Measurements from ENCODE around the gene RPL39.
"Not testable (repeated sequence)": the region's sequence is repeated elsewhere in the genome, so short reads cannot be mapped to it uniquely, and the experiment has no call there.

Gene RPL39

DNA sequence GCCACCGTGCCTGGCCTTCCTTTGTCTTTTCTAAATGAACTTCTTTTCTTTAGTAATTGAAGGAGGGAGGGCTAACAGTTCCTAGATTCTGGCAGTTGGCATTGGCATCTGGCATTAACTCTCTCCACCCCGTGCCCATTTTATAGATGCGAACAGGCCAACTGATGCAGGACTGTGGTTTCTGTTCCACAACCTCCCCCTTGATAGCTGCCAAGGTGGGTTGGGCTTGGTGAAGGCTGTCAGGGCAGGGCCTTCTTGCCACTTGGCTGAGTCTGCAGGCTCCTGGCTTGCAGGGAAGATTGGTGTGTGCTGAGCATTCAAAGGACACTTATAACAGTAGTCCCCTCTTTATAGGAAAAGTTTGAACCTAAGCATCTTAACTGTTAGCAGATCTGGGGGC, 28.7 kb downstream of the RPL39 start:
- no peak for DNase-seq

DNA sequence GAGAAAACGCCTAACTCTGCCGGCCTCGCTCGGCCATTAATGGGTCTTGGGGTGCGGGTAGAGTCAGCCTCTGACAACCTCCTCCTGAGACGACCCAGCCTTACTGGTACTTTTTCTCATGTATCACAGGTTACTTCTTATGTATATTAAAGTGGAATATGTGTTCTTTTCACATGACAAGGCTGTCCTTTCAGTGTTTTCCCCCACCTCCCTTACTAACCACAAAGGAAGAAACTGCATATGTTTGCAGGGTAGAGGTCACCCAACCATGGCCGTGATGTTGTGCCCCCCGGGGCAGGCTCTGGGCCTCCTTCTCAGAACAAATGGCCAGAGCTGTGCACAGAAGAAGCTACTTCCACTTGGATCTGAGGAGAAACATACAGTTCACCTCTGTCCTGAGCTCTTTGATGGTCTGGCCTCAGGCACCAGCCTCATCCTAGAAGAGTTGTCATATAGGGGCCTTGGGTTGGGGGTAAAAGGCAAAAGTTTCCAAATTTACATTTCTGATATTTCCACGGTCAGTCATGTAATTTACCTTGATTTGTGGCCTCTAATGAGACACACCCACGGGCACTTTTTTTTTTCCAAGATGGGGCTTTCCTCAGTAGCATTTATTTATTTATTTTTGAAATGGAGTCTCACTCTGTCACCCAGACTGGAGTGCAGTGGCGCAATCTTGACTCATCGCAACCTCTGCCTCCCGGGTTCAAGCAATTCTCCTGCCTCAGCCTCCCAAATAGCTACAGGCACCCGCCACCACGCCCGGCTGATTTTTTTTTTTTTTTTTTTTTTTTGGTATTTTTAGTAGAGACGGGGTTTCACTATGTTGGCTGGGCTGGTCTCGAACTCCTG, 31.2 kb downstream of the RPL39 start:
- no peak for DNase-seq

DNA sequence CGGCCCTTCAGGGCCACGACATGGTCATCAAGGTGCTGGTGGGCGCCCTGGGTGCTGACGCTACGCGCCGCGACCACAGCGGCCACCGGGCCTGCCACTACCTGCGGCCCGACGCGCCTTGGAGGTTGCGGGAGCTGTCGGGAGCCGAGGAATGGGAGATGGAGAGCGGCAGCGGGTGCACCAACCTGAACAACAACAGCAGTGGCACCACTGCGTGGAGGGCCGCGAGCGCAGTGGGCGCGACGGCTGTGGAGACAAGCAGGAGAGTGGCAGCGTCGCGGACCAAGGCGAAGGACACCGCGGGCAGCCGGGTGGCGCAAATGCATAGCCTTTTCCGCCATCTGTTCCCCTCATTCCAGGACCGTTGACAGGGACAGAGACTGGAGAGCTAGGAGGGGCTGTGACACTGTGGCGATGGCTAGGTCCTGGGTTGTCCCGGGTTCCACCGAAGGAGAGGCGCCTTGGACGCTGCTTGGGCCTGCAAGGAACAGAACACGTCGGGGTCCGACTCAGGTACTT, 32.1 kb downstream of the RPL39 start:
- DNase-seq, result no peak

DNA sequence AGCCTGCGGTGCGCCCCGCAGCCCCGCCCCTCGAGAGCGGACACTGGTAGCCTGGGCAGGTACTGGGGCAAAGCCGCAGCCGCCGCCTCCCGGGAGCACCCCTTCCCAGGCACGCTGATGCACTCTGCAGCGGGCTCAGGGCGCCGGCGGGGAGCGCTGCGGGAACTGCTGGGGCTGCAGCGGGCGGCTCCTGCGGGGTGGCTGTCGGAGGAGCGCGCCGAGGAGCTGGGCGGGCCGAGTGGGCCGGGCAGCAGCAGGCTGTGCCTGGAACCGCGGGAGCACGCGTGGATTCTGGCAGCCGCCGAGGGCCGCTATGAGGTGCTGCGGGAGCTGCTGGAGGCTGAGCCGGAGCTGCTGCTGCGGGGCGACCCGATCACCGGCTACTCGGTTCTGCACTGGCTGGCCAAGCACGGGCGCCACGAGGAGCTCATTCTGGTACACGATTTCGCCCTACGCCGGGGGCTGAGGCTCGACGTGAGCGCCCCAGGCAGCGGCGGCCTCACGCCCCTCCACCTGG, 32.6 kb downstream of the RPL39 start:
- no peak for DNase-seq

DNA sequence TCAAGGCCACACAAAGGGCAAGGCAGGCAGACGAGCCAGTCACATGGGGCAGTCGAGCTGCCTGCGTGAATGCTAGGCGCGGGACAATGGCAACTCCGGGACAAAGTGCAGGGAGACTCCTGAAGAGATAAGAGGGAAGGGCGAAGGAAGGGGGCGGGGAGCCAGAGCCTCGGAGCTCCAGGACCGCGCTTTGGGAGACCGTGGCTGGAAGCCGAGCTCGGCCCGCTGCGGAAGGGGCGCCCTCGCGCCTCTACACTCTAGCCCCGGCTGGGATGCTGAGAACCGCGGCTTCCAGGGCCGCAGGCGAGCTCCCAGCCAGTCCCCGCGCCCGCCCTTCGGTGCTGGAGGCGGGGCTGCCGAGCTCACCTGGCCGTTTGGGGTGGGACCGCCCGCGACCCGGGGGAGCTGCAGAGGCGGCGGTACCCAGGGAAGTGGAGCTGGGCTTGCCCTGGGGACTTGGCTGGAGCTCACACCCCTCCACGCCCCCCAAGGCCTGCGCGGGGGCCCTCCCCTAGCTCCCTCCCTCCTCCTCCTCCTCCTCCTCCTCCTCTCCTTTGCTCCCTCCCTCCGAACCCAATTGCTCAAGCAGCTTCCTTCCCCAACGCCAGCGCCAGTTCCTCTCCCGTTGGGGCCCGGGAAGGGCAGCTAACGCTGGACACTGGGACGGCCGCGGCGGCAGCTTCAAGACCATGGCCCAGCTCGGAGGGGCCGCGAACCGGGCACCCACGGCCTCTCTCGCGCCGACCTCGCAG, 33.3 kb downstream of the RPL39 start, which contains the start of gene SOWAHD:
Gene SOWAHD, plus strand, starts transcription at position 610 of the 752 bp plus-strand sequence. Its CDS starts 80 bp downstream, at position 690.
- no peak for DNase-seq

DNA sequence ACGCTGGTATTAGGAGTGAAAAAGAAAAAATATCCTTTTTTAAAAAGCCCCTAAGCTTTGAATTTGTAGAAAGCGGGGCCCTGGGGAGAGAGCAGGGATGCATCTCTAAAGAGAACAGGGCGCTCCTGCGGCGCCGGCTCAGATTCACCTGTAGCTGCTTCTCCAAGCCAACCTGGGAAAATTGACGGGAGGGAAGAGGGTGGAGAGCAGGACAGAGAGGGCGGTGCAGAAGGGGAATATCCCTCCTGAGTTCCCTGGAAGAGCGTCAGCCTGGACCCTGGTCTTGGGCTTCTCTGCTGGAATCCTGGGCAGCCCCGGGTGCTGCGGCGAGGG, 33.8 kb downstream of the RPL39 start:
- no peak for DNase-seq

DNA sequence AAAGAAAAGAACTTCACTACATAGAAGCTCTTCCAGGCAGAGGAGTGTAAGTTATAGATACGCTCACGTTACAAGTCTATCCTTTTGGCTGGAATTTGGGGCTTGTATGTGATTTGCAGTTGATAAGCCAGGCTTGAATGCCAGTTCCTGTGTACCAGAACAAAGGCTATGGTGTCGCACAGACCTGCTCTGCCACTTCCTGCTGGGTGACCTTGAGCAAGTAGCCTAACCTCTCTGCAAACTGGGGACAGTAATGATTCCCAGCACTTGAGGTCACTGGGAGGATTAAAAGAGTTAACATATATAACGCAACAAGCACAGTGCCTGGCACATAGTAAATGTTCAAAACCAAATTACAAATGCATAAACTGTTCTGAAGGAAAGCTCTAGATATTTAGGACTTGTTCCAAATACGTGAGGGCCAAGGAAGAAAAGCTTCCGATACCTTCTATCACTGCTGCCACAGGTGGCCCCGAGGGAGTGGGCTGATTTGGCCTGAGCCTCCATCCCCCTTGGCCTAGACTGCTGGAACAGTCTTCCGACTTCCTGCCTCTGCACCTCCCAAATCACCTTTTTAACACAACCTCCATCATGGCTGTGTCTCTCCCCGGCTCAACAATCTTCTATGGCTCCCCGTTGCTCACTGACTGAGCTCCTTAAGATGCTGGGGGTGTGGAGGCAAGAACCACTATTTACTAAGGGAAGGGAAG, 34.3 kb downstream of the RPL39 start:
- DNase-seq, result no peak

DNA sequence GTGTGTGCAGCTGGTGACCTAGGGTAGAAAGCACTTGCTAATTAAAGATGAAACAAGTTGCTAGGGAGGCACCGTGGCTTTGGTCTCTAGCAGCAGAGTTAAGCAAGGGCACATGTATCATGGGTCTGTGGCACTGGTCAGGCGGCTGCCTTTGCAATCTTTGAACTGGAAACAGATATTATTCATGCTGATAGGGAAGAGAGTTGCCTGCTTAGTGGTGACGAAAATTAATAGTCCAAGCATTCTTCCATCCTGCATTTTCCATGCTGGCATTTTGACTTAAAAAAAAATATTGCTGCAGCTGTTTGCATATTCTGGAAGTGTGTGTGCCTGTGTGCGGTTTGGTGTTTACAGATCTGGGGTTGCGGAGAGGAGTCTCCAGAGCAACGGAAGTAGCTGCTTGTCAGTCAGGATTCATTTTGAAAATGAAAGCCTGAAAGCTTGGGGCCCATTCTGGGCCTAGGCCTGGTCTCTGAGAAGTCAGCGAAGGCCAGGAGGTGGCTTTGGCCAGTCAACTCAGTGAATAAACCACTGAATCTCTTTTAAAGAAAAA, 35.4 kb downstream of the RPL39 start:
- DNase-seq, result peak; percentile 13

DNA sequence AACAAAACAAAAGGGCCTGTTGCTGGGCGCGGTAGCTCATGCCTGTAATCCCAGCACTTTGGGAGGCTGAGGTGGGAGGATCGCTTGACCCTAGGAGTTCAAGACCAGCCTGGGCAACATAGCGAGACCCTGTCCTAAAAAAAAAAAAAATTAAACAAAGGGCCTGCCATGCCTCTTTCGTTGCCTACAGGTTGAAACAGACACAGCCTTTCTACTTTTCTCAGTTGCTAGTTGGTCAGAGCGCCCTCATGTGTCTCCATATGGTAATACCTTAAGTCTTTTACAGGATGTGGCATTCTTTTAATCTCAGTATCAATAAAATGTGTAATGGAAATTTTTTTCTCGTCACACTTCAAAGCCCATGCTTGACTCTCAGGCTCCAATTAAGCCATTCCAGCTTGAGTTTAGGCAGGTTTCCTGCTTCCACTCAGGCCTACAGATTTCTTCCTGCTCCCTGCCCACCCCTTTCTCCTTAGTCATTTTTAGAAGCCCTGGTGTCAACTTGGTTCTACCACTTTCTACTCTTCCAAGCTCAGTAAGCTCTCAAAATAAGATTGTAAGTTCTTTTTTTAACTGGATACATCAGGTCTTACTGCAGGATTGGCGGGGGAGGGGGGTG, 37.7 kb downstream of the RPL39 start:
- DNase-seq, result no peak

DNA sequence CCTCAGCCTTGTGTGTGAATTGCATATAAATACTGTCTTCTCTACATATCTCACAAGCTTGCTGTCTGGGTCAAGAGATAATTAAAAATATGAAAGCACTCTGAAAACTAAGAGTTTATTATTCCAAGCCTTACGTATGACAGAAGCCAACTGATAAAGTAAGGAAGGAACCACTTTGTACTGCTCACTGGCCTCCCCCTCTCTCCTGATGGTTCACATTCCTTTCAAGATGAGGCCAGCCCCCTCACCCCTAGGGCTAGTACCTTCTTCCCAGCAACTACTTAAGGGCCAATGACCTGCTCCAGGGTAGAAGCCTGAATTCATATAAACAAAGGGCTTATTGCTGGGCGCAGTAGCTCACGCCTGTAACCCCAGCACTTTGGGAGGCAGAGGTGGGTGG, 38.4 kb downstream of the RPL39 start:
- no peak for DNase-seq

DNA sequence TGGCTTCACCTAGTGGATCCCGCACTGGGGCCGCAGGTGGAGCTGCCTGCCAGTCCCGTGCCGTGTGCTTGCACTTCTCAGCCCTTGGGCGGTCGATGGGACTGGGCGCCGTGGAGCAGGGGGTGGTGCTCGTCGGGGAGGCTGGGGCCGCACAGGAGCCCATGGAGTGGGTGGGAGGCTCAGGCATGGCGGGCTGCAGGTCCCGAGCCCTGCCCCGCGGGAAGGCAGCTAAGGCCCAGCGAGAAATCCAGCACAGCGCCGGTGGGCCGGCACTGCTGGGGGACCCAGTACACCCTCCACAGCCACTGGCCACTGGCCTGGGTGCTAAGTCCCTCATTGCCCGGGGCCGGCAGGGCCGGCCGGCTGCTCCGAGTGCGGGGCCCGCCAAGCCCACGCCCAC, 40.7 kb downstream of the RPL39 start:
- not testable (repeated sequence) for DNase-seq

DNA sequence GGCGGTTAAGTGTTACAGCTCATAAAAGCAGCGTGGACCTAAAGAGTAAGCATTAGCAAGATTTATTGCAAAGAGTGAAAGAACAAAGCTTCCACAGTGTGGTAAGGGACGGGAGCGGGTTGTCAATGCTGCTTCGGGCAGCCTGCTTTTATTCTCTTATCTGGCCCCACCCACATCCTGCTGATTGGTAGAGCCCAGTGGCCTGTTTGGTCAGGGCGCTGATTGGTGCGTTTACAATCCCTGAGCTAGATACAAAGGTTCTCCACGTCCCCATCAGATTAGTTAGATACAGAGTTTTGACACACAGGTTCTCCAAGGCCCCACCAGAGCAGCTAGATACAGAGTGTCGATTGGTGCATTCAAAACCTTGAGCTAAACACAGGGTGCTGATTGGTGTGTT, 41.3 kb downstream of the RPL39 start:
- not testable (repeated sequence) for DNase-seq

DNA sequence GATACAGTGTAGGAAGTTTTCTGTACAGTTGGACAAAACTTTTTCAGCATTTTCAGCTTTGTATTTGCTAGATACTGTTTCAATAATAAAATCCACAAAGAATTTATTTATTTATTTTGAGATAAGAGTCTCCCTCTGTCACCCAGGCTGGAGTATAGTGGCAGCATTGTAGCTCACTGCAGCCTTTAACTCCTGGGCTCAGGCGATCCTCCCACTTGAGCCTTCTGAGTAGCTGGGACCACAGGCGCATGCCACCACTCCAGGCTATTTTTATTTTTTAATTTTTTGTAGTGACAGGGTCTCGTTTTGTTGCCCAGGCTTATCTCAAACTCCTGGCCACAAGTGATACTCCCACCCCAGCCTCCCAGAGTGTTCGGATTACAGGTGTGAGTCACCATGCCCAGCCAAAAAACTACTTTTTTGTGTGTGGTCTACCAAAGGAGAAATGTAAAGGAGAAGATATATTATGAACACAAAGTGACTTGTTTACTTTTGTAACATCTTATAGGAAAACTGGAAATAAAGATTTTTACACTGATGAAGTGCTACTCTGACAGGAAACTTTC, 46.1 kb downstream of the RPL39 start:
- DNase-seq, result no peak

DNA sequence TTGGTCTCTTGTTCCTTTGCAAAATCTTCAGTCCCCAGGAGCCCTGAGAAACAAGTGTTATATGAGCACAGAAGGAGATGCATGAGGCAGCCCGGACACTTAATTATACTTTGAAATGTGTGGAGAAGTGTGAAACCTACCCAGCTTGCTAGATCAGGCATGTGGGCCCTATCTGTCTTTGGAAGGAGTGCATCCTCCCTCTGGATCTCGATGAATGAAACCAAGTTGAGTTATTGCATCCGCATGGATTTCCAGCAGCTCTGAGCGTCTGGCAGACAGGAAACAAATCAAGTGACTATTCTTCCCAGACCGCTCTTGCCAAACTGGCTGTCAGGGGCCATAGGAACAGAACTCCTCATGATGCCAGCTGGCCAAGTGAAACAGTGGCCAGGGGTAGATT, 52.7 kb downstream of the RPL39 start:
- DNase-seq, result no peak

Data from NK-92 treated with Interleukin-12 subunit alpha and Interleukin-12 subunit beta, amount 100 ng/mL, for 24 hours (cell line).